Fibroblast of skin of right biceps (primary cell): ENCODE measurements around the gene LITAF.
A peak's percentile ranks its signal among the peaks of the same experiment; 100 is the strongest.
"Not testable (repeated sequence)": the region's sequence is repeated elsewhere in the genome, so short reads cannot be mapped to it uniquely, and the experiment has no call there.

Experiments
- DNase-seq: peaks from one replicate; pipeline ENCODE4 v3.0.0-alpha.2; 2013

Gene LITAF

DNA sequence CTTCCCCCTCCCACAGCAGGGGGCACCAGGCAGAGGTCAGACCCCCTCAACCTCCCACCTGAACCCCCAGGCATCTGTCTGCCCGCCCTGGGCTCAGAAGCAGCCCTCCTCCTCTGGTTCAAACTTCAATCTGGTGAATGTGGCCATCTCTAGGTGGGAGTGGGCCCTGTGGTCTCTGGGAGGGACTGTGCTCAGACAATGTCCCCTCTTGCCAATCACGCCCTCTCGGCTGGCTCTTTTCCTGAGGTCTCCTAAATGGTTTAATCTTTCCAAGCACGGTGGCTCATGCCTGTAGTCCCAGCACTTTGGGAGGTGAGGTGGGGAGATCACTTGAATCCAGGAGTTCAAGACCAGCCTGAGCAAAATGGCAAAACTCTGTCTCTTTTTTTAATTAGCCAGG, 15.2 kb downstream of the LITAF start:
- no peak for DNase-seq

GRCh38 chr16:11570806-11571205, 15.9 kb downstream of the LITAF start:
- no peak for DNase-seq

DNA sequence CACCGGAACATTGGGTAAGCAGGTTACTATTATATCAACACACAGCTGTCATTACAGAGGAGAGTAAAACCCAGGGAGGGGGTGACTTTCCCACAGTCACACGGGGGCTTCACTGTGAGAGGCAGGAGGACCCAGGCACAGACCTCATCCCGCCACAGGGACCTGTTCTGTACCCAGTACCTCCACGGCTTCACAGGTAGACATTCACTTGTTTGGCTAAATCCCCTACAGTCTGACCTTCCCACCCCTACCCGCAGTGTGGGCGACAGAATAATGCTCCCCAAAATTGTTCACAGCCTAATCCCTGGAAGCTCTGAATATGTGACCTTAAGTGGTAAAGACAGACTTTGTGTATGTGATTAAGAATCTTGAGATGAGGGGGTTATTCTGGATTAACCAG, 16.5 kb downstream of the LITAF start:
- no peak for DNase-seq

GRCh38 chr16:11566398-11566797, 20.3 kb downstream of the LITAF start:
- no peak for DNase-seq

DNA sequence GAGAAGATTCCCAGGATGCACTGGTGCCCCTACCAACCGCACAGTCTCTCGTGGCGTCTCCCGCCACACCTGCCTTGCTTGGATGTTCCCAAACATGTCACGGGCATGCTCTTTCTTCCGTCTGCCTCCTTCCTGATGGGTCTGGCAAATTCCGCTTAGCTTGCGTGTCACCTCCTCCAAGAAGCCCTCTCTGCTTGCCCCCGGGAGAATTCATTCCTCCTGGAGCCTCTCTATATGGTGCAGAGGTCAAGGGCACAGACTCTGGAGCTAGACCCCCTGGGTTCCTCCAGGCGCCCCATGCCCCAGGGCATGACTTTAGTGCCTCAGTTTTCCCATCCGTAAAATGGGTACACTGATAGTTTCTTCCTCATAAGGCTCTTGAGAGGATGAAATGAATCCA, 21.1 kb downstream of the LITAF start:
- no peak for DNase-seq

DNA sequence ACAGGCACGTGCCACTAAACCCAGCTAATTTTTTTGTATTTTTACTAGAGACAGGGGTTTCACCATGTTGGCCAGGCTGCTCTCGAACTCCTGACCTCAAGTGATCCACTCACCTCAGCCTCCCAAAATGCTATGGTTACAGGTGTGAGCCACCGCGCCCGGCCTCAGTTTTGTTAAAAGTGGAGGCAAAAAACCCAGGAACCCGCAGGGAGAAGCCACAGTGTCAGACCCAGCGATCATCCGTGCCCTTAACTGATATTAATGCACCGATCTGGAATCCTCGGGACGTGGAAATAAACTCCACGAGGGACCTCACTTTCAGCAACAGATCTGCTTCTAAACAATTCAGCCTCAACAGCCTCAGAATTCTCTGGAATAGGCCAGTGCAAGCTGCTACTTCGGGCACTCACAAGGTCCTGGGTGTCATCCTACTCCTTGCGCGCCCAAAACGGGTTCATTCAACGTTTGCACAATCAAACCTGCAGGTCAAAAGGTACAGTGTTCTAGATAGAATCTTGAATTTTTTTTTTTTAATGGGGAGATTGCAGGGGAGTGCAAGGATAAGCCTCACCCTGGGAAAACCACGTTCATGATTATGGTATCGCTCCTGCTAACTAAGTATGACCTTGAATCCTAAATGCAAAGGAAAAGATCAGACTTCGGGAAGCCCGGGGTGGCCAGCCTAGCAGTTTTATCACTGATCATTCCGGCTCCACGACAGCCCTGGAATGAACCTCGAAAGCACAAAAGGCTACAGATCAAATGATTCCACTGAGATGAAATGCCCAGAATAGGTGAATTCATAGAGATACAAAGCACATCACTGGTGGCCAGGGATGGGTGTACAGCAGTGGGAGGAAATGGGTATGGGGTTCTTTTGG, 22.4 kb downstream of the LITAF start:
- no peak for DNase-seq

- no peak for DNase-seq
Measured at GRCh38 chr16:11563493-11564040, 23.2 kb downstream of the LITAF start.

GRCh38 chr16:11562941-11563340, 23.8 kb downstream of the LITAF start:
- DNase-seq, result no peak

- no peak for DNase-seq
Measured at GRCh38 chr16:11562411-11562810, 24.3 kb downstream of the LITAF start.

GRCh38 chr16:11561856-11562255, 24.9 kb downstream of the LITAF start:
- no peak for DNase-seq

DNA sequence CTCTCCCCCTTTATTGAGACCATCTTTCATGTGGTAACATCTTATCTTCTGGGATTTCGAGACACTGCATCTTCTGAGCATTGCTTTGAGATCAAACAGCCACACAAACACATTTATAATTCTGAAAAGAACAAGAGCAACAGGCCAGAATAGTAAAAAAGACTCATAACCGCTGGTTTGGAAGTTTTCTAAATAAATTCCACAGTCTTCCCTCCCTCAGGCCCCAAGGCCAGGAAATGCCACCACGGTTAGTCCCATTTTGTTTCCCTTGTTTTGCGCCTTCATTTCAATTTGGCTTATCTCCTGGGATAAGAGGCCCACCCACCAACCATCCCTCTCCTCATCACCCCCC, 25.3 kb downstream of the LITAF start:
- peak; percentile 27 for DNase-seq

- DNase-seq, result no peak
Measured at GRCh38 chr16:11560701-11561453, 25.8 kb downstream of the LITAF start.

- not testable (repeated sequence) for DNase-seq
Measured at GRCh38 chr16:11558308-11558823, 28.4 kb downstream of the LITAF start.

- DNase-seq, result no peak
Measured at GRCh38 chr16:11557801-11558200, 28.9 kb downstream of the LITAF start.

- no peak for DNase-seq
Measured at GRCh38 chr16:11556945-11557720, 29.6 kb downstream of the LITAF start.

DNA sequence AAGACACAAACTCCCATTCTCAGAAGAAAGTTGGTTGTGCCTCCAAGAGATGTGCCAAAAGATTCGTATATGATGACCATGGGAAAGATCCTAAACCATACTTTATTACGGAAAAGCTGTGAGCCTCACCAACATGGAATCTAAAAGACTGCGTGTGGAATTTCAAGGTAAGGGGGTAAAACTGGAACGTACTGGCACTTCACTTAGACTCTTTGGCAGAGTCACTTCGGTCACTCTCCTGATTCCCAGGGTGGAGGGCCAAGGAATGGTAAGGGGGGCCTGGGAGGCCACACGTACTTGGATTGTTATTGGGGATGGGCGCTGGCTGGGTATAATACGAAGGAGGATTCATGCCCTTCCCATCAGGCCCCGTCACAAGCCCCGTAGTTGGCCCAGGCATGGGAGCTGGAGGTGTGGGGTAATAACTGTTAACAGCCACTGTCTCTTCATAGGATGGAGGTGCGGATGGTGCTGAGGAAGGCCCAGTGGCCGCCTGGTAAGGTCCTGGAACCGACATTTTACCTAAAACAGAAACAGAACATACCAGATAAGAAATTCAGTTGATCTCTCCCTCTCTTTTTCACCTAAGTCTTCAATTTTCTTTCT, 30.4 kb downstream of the LITAF start:
- DNase-seq, result no peak

DNA sequence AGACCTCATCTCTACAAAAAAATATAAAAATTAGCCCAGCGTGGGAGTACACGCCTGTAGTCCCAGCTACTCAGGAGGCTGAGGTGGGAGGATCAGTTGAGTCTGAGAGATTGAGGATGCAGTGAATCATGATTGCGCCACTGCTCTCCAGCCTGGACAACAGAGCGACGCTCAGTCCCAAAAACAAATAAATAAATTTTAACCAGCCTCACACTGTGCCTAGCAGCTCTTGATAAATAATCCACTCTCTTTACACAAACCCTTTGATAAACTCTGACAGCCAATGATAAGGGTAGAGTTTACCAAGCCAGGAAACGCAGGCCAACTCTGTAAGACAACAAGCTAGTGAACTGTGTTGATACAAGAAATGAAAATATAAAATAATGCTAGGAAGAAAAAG, 32.7 kb downstream of the LITAF start:
- DNase-seq, result no peak

- DNase-seq, result no peak
Measured at GRCh38 chr16:11553371-11553770, 33.3 kb downstream of the LITAF start.

- DNase-seq, result no peak
Measured at GRCh38 chr16:11552440-11552839, 34.3 kb downstream of the LITAF start.

DNA sequence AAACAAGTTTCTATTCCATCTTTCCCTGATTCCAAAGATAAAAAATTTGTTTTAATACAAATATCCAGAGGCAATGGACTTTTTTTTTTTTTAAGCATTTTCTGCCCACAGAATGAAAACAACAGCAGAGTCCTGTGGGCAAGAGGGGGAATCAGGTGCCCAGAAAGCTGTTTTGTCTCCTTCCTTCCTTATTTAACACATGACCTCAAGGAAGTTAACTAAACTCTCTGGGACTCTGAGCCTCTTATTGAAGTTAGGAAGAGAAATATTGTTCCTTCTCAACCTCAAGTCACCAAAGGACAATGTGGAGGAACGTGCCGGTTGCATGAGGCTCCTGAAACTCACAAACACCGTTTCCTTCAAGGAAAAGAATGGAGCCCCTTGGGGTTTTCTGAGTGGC, 34.9 kb downstream of the LITAF start:
- DNase-seq, result no peak

GRCh38 chr16:11550791-11551498, 35.8 kb downstream of the LITAF start:
- DNase-seq, result no peak
